Esophagus muscularis mucosa (tissue), 3 donors: Measurements from ENCODE around the gene CPED1.

ENCODE experiments used
- CTCF ChIP-seq, 3 experiments: fragments of 200-600 bp in 2 of 3; fragments of 450-650 bp in 1 of 3; sonication (generic) in 2 of 3; IDR thresholded peaks; one replicate each; pipeline ENCODE4 v1.5.1; 2017 to 2019; ENCODE audit warnings: antibody characterized with exemption in 3 of 3, mild to moderate bottlenecking in 2 of 3, moderate library complexity in 1 of 3
- POLR2A ChIP-seq: fragments of 450-650 bp; IDR thresholded peaks from one replicate; pipeline ENCODE4 v1.6.1; 2017; ENCODE audit warnings: antibody characterized with exemption, moderate library complexity, mild to moderate bottlenecking, low read depth
- POLR2AphosphoS5 ChIP-seq, 2 donors: sonication (generic); formaldehyde crosslinking; IDR thresholded peaks; one replicate each; pipeline ENCODE4 v1.6.1; 2017; ENCODE audit warnings: antibody characterized with exemption in 2 of 2

GRCh38 chr7:120995654-120996053 lies 7.1 kb downstream of the CPED1 start:
- TF ChIP-seq POLR2AphosphoS5 (IDR thresholded peaks at IDR 0.05) (no peak), POLR2A (no peak), CTCF (IDR thresholded peaks at IDR 0.05) (no peak)
